ENCODE data around the gene MAGED2.

MAGED2 gene

GRCh38 chrX:54817220-54817820 is 9.8 kb downstream of the MAGED2 start:
- H3K4me3 ChIP-seq (ENCODE audit: low read depth, low read length), result no peak overlapping the region
- DNase-seq (ENCODE audit: low read depth), result no peak
- no peak for TF ChIP-seq MAX (IDR thresholded peaks at IDR 0.05; ENCODE audit: low read depth, low read length)
- TF ChIP-seq CTCF (IDR thresholded peaks at IDR 0.05; ENCODE audit: low read depth, low read length), result no peak
- no peak for TF ChIP-seq POLR2A (IDR thresholded peaks at IDR 0.05; ENCODE audit: extremely low read depth, insufficient read length)
- no peak for TF ChIP-seq MYC (IDR thresholded peaks at IDR 0.05; ENCODE audit: low read depth, low read length)

GRCh38 chrX:54818221-54818620 is 10.7 kb downstream of the MAGED2 start:
- no peak for DNase-seq (ENCODE audit: low read depth)
- no peak for TF ChIP-seq POLR2A (IDR thresholded peaks at IDR 0.05; ENCODE audit: extremely low read depth, insufficient read length)
- TF ChIP-seq MYC (IDR thresholded peaks at IDR 0.05; ENCODE audit: low read depth, low read length), result no peak
- TF ChIP-seq MAX (IDR thresholded peaks at IDR 0.05; ENCODE audit: low read depth, low read length), result no peak
- no peak for TF ChIP-seq CTCF (IDR thresholded peaks at IDR 0.05; ENCODE audit: low read depth, low read length)
- H3K4me3 ChIP-seq (ENCODE audit: low read depth, low read length), result no peak overlapping the region

- DNase-seq (ENCODE audit: low read depth), result no peak
- H3K4me3 ChIP-seq (ENCODE audit: low read depth, low read length), result no peak overlapping the region
- TF ChIP-seq MYC (IDR thresholded peaks at IDR 0.05; ENCODE audit: low read depth, low read length) (no peak), POLR2A (IDR thresholded peaks at IDR 0.05; ENCODE audit: extremely low read depth, insufficient read length) (no peak), MAX (IDR thresholded peaks at IDR 0.05; ENCODE audit: low read depth, low read length) (no peak), CTCF (IDR thresholded peaks at IDR 0.05; ENCODE audit: low read depth, low read length) (no peak)
Measured at GRCh38 chrX:54819201-54819600, 11.7 kb downstream of the MAGED2 start.

- TF ChIP-seq MAX (IDR thresholded peaks at IDR 0.05; ENCODE audit: low read depth, low read length), result no peak
- TF ChIP-seq POLR2A (IDR thresholded peaks at IDR 0.05; ENCODE audit: extremely low read depth, insufficient read length), result no peak
- no peak for TF ChIP-seq CTCF (IDR thresholded peaks at IDR 0.05; ENCODE audit: low read depth, low read length)
- TF ChIP-seq MYC (IDR thresholded peaks at IDR 0.05; ENCODE audit: low read depth, low read length), result no peak
- DNase-seq (ENCODE audit: low read depth), result no peak
- H3K4me3 ChIP-seq (ENCODE audit: low read depth, low read length), result no peak overlapping the region
Measured at GRCh38 chrX:54820737-54821136, 13.2 kb downstream of the MAGED2 start.

GRCh38 chrX:54821310-54821709 is 13.8 kb downstream of the MAGED2 start:
- DNase-seq (ENCODE audit: low read depth), result no peak
- H3K4me3 ChIP-seq (ENCODE audit: low read depth, low read length), result no peak overlapping the region
- TF ChIP-seq CTCF (IDR thresholded peaks at IDR 0.05; ENCODE audit: low read depth, low read length), result no peak
- no peak for TF ChIP-seq MYC (IDR thresholded peaks at IDR 0.05; ENCODE audit: low read depth, low read length)

GRCh38 chrX:54824195-54824594 is 16.6 kb downstream of the MAGED2 start:
- DNase-seq (ENCODE audit: low read depth), result no peak
- TF ChIP-seq CTCF (IDR thresholded peaks at IDR 0.05; ENCODE audit: low read depth, low read length), result no peak
- no peak for TF ChIP-seq MAX (IDR thresholded peaks at IDR 0.05; ENCODE audit: low read depth, low read length)
- no peak for TF ChIP-seq POLR2A (IDR thresholded peaks at IDR 0.05; ENCODE audit: extremely low read depth, insufficient read length)
- no peak for TF ChIP-seq MYC (IDR thresholded peaks at IDR 0.05; ENCODE audit: low read depth, low read length)
- no peak overlapping the region for H3K4me3 ChIP-seq (ENCODE audit: low read depth, low read length)

Data from NB4 (cell line).